ENCODE measurements around the gene NSD2.

The NSD2 gene

GRCh38 chr4:1871471-1872021 is 353 bp downstream of the NSD2 start:
- no peak for DNase-seq (ENCODE audit: low read depth)
- H3K4me3 ChIP-seq (ENCODE audit: low read length): peak overlapping the region; percentile 82
- TF ChIP-seq, protein P1, sequence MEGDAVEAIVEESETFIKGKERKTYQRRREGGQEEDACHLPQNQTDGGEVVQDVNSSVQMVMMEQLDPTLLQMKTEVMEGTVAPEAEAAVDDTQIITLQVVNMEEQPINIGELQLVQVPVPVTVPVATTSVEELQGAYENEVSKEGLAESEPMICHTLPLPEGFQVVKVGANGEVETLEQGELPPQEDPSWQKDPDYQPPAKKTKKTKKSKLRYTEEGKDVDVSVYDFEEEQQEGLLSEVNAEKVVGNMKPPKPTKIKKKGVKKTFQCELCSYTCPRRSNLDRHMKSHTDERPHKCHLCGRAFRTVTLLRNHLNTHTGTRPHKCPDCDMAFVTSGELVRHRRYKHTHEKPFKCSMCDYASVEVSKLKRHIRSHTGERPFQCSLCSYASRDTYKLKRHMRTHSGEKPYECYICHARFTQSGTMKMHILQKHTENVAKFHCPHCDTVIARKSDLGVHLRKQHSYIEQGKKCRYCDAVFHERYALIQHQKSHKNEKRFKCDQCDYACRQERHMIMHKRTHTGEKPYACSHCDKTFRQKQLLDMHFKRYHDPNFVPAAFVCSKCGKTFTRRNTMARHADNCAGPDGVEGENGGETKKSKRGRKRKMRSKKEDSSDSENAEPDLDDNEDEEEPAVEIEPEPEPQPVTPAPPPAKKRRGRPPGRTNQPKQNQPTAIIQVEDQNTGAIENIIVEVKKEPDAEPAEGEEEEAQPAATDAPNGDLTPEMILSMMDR (conservative IDR thresholded peaks at IDR 0.05; ENCODE audit: low read depth, low read length): no peak

DNA sequence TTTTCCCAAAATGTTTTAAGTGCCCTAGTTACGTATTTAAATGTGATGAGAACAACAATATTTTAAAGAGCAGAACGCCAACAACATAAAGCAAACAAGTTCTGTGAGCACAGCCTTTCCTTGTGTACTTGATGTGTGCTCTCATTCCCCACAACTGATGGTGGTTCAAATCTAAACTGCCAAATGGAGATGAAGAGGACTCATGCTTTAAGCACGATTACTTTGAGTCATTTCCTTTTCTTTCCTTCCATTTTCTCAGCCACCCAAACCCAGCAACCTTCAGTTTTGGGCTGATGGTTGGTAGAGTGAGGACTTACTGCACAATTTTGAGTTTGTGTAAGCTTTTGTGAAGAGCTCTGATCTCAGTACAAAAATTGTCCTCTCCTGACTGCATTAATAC is 1.7 kb downstream of the NSD2 start:
- no peak for DNase-seq (ENCODE audit: low read depth)
- H3K4me3 ChIP-seq (ENCODE audit: low read length): peak overlapping the region; percentile 82
- TF ChIP-seq, protein P1 (conservative IDR thresholded peaks at IDR 0.05; ENCODE audit: low read depth, low read length): no peak

DNA sequence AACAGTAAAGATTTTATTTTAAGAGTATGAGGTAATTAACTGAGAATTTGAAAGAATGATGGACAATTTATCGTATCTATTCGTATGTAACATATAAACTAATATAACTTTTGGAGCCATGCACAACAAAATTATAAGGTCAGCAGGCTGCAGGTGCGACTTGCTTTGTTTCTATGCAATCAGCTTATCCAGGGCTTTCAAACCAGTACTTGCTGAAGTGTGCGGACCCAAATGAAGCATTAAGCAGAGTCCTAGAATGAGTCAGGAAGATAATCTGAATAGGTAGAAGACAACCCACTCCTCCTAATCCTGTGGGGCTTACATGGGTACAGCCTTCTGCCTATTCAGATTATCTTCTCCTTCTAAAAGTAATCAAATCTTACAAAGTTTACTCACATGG is 2.1 kb downstream of the NSD2 start:
- H3K4me3 ChIP-seq (ENCODE audit: low read length): peak overlapping the region; percentile 82
- no peak for DNase-seq (ENCODE audit: low read depth)
- TF ChIP-seq, protein P1 (conservative IDR thresholded peaks at IDR 0.05; ENCODE audit: low read depth, low read length): no peak

DNA sequence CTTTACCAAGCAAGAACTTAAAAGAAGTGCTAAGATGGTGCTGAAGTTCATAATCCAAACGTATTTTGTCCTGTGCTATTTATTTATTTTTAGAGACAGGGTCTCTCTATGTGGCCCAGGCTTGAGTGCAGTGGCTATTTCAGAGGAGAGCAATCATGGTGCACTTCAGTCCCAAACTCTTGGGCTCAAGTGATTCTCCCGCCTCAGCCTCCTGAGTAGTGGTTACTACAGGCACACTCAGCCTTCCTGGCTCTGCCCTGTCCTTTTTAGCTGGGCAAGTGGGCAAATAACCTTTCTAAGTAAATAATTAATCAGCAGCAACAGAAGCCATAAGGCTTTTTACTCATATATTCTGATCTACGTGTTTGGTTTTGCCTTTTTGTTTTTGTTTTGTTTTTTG is 2.6 kb downstream of the NSD2 start:
- TF ChIP-seq, protein P1 (conservative IDR thresholded peaks at IDR 0.05; ENCODE audit: low read depth, low read length): no peak
- no peak for DNase-seq (ENCODE audit: low read depth)
- no peak overlapping the region for H3K4me3 ChIP-seq (ENCODE audit: low read length)

DNA sequence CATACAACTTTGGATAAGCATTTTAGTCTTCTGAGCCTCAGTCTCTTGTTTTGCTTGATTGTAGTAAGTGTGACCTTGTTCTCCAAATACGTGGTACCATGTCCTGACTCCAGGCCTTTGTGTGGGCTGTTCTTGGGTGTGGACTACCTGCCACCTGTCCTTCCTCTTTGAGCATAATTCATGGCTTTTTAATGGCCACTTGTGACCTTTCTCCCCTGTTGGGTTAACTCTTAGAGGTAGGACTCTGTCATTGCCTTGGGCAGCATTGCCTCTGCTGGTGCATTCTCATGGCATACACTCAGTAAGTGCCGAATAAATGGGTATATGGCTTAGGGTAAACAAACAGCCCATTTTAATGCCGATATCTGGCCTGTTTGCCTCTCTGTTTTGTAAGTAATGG is 3.0 kb downstream of the NSD2 start:
- TF ChIP-seq, protein P1 (conservative IDR thresholded peaks at IDR 0.05; ENCODE audit: low read depth, low read length): no peak
- no peak for DNase-seq (ENCODE audit: low read depth)
- H3K4me3 ChIP-seq (ENCODE audit: low read length): no peak overlapping the region

DNA sequence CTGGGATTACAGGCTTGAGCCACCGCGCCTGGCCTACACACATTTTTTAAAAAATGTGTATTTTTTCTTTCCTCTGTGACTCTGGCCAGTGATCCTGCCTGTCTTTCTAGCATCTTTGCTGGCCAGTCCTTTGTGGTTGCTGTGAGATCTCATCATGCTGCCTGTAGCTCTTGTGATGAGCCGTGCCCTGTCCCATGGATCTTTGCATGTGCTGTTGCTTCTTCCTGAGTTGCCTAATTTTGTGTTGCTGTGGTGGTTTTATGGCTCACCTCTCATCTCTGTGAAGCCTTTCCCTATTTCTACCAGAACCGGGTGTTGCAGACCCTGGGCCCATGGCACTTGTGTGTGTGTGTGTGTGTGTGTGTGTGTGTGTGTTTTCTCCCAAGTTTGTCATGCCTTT is 8.3 kb downstream of the NSD2 start:
- TF ChIP-seq, protein P1 (conservative IDR thresholded peaks at IDR 0.05; ENCODE audit: low read depth, low read length): no peak
- no peak for DNase-seq (ENCODE audit: low read depth)
- H3K4me3 ChIP-seq (ENCODE audit: low read length): no peak overlapping the region

- no peak overlapping the region for H3K4me3 ChIP-seq (ENCODE audit: low read length)
- TF ChIP-seq, protein P1 (conservative IDR thresholded peaks at IDR 0.05; ENCODE audit: low read depth, low read length): no peak
- DNase-seq (ENCODE audit: low read depth): no peak
Observed at GRCh38 chr4:1880332-1880731, 9.1 kb downstream of the NSD2 start.

Data from retinal pigment epithelial cell (primary cell).